PC-3 (cell line): ENCODE data around the gene ADAMTS5.

Experiments used
- CTCF ChIP-seq: fragments of 300-600 bp; sonication (generic); conservative IDR thresholded peaks from 2 replicates; pipeline ENCODE4 v1.5.1; 2017; ENCODE audit warnings: antibody characterized with exemption, low read depth, mild to moderate bottlenecking, low read length
- EZH2 ChIP-seq: fragments of 300-600 bp; sonication (generic); IDR thresholded peaks from one replicate; pipeline ENCODE4 v1.6.1; 2017; ENCODE audit warnings: antibody characterized with exemption, mild to moderate bottlenecking, low read length; ENCODE audit not compliant: unreplicated experiment

GRCh38 chr21:26916799-26917198 is 50.1 kb downstream of the ADAMTS5 start:
- TF ChIP-seq EZH2 (no peak), CTCF (no peak)
